ENCODE measurements around the gene BRMS1L. TPM values are rescaled to one million over a fixed set of nuclear protein-coding genes. Genes with fewer than 3 reads are reported as not detected.

The BRMS1L gene
- total and polyA plus RNA-seq, 2 of the 13 experiments (the other 11 are each of a cell fraction or from before 2014, with no cell fraction given): 21.1 to 23.8 TPM

DNA sequence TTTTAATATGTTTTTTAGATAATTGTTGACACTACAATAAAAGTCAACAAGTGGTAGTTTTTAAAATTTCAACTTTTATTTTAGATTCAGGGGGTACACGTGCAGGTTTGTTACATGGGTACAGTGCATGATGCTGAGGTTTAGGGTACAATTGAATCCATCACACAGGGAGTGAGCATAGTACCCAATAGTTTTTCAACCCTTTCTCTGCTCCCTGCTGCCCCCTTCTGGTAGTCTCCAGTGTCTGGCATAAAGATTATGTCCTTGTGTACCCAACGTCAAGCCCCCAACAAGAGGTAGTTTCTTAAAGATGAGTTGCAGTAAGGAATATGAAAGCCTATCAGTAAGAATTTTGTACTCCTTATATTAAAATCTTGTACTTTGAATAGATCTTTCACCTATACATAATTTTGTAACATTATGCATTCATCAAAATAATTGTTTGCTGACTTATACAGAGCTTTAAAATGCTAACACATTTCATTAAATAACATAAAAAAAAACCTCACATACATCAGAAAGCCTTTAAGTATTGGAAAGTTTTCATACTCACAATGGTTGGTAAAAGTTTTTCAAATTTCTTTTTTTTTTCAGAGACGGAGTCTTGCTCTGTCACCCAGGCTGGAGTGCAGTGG is 11.7 kb upstream of the BRMS1L start (continued):
- TF ChIP-seq, protein P1, sequence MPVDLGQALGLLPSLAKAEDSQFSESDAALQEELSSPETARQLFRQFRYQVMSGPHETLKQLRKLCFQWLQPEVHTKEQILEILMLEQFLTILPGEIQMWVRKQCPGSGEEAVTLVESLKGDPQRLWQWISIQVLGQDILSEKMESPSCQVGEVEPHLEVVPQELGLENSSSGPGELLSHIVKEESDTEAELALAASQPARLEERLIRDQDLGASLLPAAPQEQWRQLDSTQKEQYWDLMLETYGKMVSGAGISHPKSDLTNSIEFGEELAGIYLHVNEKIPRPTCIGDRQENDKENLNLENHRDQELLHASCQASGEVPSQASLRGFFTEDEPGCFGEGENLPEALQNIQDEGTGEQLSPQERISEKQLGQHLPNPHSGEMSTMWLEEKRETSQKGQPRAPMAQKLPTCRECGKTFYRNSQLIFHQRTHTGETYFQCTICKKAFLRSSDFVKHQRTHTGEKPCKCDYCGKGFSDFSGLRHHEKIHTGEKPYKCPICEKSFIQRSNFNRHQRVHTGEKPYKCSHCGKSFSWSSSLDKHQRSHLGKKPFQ (CRISPR knock-in tag; IDR thresholded peaks at IDR 0.05; ENCODE audit: insufficient replicate concordance): no peak
- TF ChIP-seq, protein P2, sequence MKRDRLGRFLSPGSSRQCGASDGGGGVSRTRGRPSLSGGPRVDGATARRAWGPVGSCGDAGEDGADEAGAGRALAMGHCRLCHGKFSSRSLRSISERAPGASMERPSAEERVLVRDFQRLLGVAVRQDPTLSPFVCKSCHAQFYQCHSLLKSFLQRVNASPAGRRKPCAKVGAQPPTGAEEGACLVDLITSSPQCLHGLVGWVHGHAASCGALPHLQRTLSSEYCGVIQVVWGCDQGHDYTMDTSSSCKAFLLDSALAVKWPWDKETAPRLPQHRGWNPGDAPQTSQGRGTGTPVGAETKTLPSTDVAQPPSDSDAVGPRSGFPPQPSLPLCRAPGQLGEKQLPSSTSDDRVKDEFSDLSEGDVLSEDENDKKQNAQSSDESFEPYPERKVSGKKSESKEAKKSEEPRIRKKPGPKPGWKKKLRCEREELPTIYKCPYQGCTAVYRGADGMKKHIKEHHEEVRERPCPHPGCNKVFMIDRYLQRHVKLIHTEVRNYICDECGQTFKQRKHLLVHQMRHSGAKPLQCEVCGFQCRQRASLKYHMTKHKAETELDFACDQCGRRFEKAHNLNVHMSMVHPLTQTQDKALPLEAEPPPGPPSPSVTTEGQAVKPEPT (CRISPR knock-in tag; IDR thresholded peaks at IDR 0.05; ENCODE audit: low read depth): no peak
- no peak for TF ChIP-seq HNRNPK (IDR thresholded peaks at IDR 0.05; ENCODE audit: low read depth, low read length, poor library complexity, severe bottlenecking)
- TF ChIP-seq ZBTB21 (CRISPR knock-in tag; IDR thresholded peaks at IDR 0.05): no peak
- no peak for TF ChIP-seq ZNF615 (CRISPR knock-in tag; IDR thresholded peaks at IDR 0.05; ENCODE audit: borderline replicate concordance)
- no peak for TF ChIP-seq MYNN (CRISPR knock-in tag; IDR thresholded peaks at IDR 0.05; ENCODE audit: low read depth)
- TF ChIP-seq TEAD3 (CRISPR knock-in tag; optimal IDR thresholded peaks at IDR 0.05; ENCODE audit: borderline replicate concordance): no peak
- TF ChIP-seq ZSCAN30 (CRISPR knock-in tag; IDR thresholded peaks at IDR 0.05): no peak
- TF ChIP-seq RORA (CRISPR knock-in tag; IDR thresholded peaks at IDR 0.05): no peak
- TF ChIP-seq, protein P3, sequence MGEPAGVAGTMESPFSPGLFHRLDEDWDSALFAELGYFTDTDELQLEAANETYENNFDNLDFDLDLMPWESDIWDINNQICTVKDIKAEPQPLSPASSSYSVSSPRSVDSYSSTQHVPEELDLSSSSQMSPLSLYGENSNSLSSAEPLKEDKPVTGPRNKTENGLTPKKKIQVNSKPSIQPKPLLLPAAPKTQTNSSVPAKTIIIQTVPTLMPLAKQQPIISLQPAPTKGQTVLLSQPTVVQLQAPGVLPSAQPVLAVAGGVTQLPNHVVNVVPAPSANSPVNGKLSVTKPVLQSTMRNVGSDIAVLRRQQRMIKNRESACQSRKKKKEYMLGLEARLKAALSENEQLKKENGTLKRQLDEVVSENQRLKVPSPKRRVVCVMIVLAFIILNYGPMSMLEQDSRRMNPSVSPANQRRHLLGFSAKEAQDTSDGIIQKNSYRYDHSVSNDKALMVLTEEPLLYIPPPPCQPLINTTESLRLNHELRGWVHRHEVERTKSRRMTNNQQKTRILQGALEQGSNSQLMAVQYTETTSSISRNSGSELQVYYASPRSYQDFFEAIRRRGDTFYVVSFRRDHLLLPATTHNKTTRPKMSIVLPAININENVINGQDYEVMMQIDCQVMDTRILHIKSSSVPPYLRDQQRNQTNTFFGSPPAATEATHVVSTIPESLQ (CRISPR knock-in tag; conservative IDR thresholded peaks at IDR 0.05): no peak
- no peak for TF ChIP-seq PRMT3 (CRISPR knock-in tag; IDR thresholded peaks at IDR 0.05; ENCODE audit: borderline replicate concordance, low read depth)
- TF ChIP-seq, protein P4, sequence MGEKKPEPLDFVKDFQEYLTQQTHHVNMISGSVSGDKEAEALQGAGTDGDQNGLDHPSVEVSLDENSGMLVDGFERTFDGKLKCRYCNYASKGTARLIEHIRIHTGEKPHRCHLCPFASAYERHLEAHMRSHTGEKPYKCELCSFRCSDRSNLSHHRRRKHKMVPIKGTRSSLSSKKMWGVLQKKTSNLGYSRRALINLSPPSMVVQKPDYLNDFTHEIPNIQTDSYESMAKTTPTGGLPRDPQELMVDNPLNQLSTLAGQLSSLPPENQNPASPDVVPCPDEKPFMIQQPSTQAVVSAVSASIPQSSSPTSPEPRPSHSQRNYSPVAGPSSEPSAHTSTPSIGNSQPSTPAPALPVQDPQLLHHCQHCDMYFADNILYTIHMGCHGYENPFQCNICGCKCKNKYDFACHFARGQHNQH (CRISPR knock-in tag; IDR thresholded peaks at IDR 0.05): no peak
- TF ChIP-seq, protein P5, sequence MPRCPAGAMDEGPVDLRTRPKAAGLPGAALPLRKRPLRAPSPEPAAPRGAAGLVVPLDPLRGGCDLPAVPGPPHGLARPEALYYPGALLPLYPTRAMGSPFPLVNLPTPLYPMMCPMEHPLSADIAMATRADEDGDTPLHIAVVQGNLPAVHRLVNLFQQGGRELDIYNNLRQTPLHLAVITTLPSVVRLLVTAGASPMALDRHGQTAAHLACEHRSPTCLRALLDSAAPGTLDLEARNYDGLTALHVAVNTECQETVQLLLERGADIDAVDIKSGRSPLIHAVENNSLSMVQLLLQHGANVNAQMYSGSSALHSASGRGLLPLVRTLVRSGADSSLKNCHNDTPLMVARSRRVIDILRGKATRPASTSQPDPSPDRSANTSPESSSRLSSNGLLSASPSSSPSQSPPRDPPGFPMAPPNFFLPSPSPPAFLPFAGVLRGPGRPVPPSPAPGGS (CRISPR knock-in tag; IDR thresholded peaks at IDR 0.05): no peak
- no peak for TF ChIP-seq MAFG (CRISPR knock-in tag; IDR thresholded peaks at IDR 0.05)

Measured in HepG2 (cell line).